Mesothelial cell of epicardium (in vitro differentiated cells): ENCODE results near the gene PTRHD1. TPM values are rescaled to one million over a fixed set of nuclear protein-coding genes. Genes with fewer than 3 reads are reported as not detected.
"Not testable (repeated sequence)": the region's sequence is repeated elsewhere in the genome, so short reads cannot be mapped to it uniquely, and the experiment has no call there.

Source experiments
- DNase-seq, 2 experiments: peaks; one replicate each; pipeline ENCODE4 v3.0.0; 2021; ENCODE audit warnings: low spot score in 2 of 2; ENCODE audit not compliant: unreplicated experiment in 2 of 2
- H3K27ac Mint-ChIP-seq: 2 replicates; pipeline ENCODE4 v1.8.0; 2021; ENCODE audit warnings: mixed read lengths
- H3K27me3 Mint-ChIP-seq: 2 replicates; pipeline ENCODE4 v1.8.0; 2021; ENCODE audit warnings: low read depth, mixed read lengths
- H3K36me3 Mint-ChIP-seq: 2 replicates; pipeline ENCODE4 v1.8.0; 2021; ENCODE audit warnings: mixed read lengths
- H3K4me1 Mint-ChIP-seq: 2 replicates; pipeline ENCODE4 v1.8.0; 2021; ENCODE audit warnings: mixed read lengths
- H3K4me3 Mint-ChIP-seq: 2 replicates; pipeline ENCODE4 v1.8.0; 2021; ENCODE audit warnings: mild to moderate bottlenecking, moderate library complexity, mixed read lengths
- H3K9me3 Mint-ChIP-seq: 2 replicates; pipeline ENCODE4 v1.8.0; 2021; ENCODE audit warnings: mixed read lengths
- CTCF ChIP-seq: fragments of 200-600 bp; sonication (generic); IDR thresholded peaks from one replicate; pipeline ENCODE4 v1.5.0; 2021; ENCODE audit warnings: antibody characterized with exemption; ENCODE audit not compliant: unreplicated experiment
- total RNA-seq: library from RNA; stranded (reverse); gene quantifications from 3 replicates; pipeline ENCODE4 v1.2.1, GENCODE V29; 2021

The PTRHD1 gene
- total RNA-seq, 1 donor from 2014 or later = 17.2 TPM

GRCh38 chr2:24839729-24840128 is 46.5 kb upstream of the PTRHD1 start:
- Mint-ChIP-seq H3K4me1 (no peaks in the 10 kb centered on the region), H3K4me3 (no peak overlapping the region), H3K27ac (no peak overlapping the region), H3K27me3 (no peaks in the 10 kb centered on the region), H3K9me3 (no peaks in the 10 kb centered on the region), H3K36me3 (peaks cover 10% of the 10 kb centered on the region)
- TF ChIP-seq CTCF = no peak
- DNase-seq = no peak

- H3K27ac Mint-ChIP-seq = no peak overlapping the region
- no peaks in the 10 kb centered on the region for H3K9me3 Mint-ChIP-seq
- DNase-seq = no peak
- no peaks in the 10 kb centered on the region for H3K4me1 Mint-ChIP-seq
- peaks cover 10% of the 10 kb centered on the region for H3K36me3 Mint-ChIP-seq
- H3K4me3 Mint-ChIP-seq = no peak overlapping the region
- H3K27me3 Mint-ChIP-seq = no peaks in the 10 kb centered on the region
- no peak for TF ChIP-seq CTCF
Measured at GRCh38 chr2:24838541-24838940, 45.4 kb upstream of the PTRHD1 start.

GRCh38 chr2:24837996-24838513 is 44.9 kb upstream of the PTRHD1 start:
- no peak overlapping the region for H3K4me3 Mint-ChIP-seq
- no peaks in the 10 kb centered on the region for H3K27me3 Mint-ChIP-seq
- TF ChIP-seq CTCF = no peak
- DNase-seq = no peak
- H3K4me1 Mint-ChIP-seq = no peaks in the 10 kb centered on the region
- H3K36me3 Mint-ChIP-seq = peaks cover 10% of the 10 kb centered on the region
- H3K27ac Mint-ChIP-seq = no peak overlapping the region
- H3K9me3 Mint-ChIP-seq = no peaks in the 10 kb centered on the region

- Mint-ChIP-seq H3K4me1 (no peaks in the 10 kb centered on the region), H3K9me3 (no peaks in the 10 kb centered on the region), H3K36me3 (peaks cover 10% of the 10 kb centered on the region), H3K4me3 (no peak overlapping the region), H3K27me3 (no peaks in the 10 kb centered on the region), H3K27ac (no peak overlapping the region)
- no peak for DNase-seq
- TF ChIP-seq CTCF = no peak
Measured at GRCh38 chr2:24836706-24837105, 43.5 kb upstream of the PTRHD1 start.

GRCh38 chr2:24836206-24836605 is 43.0 kb upstream of the PTRHD1 start:
- H3K4me3 Mint-ChIP-seq = no peak overlapping the region
- no peak for TF ChIP-seq CTCF
- H3K36me3 Mint-ChIP-seq = peaks cover 13% of the 10 kb centered on the region
- no peaks in the 10 kb centered on the region for H3K9me3 Mint-ChIP-seq
- DNase-seq = no peak
- H3K27ac Mint-ChIP-seq = no peak overlapping the region
- no peaks in the 10 kb centered on the region for H3K4me1 Mint-ChIP-seq
- H3K27me3 Mint-ChIP-seq = no peaks in the 10 kb centered on the region

GRCh38 chr2:24835411-24835810 is 42.2 kb upstream of the PTRHD1 start:
- not testable (repeated sequence) for H3K27ac Mint-ChIP-seq, H3K4me3 Mint-ChIP-seq, H3K9me3 Mint-ChIP-seq, DNase-seq, H3K27me3 Mint-ChIP-seq, H3K4me1 Mint-ChIP-seq
- H3K36me3 Mint-ChIP-seq = peaks cover 14% of the 10 kb centered on the region
